ENCODE measurements around the gene SPINK14. TPM values are rescaled to one million over a fixed set of nuclear protein-coding genes. Genes with fewer than 3 reads are reported as not detected.

Gene SPINK14
- polyA plus RNA-seq, 1 experiment, result not detected

- no peak overlapping the region for H3K4me3 ChIP-seq (ENCODE audit: low read depth, low read length)
- no peak for DNase-seq (ENCODE audit: low read depth, low spot score)
- TF ChIP-seq, protein P1, sequence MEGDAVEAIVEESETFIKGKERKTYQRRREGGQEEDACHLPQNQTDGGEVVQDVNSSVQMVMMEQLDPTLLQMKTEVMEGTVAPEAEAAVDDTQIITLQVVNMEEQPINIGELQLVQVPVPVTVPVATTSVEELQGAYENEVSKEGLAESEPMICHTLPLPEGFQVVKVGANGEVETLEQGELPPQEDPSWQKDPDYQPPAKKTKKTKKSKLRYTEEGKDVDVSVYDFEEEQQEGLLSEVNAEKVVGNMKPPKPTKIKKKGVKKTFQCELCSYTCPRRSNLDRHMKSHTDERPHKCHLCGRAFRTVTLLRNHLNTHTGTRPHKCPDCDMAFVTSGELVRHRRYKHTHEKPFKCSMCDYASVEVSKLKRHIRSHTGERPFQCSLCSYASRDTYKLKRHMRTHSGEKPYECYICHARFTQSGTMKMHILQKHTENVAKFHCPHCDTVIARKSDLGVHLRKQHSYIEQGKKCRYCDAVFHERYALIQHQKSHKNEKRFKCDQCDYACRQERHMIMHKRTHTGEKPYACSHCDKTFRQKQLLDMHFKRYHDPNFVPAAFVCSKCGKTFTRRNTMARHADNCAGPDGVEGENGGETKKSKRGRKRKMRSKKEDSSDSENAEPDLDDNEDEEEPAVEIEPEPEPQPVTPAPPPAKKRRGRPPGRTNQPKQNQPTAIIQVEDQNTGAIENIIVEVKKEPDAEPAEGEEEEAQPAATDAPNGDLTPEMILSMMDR (IDR thresholded peaks at IDR 0.05; ENCODE audit: low read depth, low read length), result no peak
- CTCF ChIA-PET, result interaction anchor here (2.3 kb wide), 1 partner anchor 540 kb away, joined by 10 read pairs; no protein-coding TSS in a partner anchor
- H3K27me3 ChIP-seq (ENCODE audit: control insufficient read depth, insufficient read depth, low read length), result no peaks in the 10 kb centered on the region
- POLR2A ChIA-PET, result no interaction called here
- no peaks in the 10 kb centered on the region for H3K9me3 ChIP-seq (ENCODE audit: control insufficient read depth, insufficient read depth, low read length)
- no peak overlapping the region for H3K27ac ChIP-seq (ENCODE audit: low read depth, low read length)
Observed at GRCh38 chr5:148191010-148191409, 22.7 kb downstream of the SPINK14 start.

DNA sequence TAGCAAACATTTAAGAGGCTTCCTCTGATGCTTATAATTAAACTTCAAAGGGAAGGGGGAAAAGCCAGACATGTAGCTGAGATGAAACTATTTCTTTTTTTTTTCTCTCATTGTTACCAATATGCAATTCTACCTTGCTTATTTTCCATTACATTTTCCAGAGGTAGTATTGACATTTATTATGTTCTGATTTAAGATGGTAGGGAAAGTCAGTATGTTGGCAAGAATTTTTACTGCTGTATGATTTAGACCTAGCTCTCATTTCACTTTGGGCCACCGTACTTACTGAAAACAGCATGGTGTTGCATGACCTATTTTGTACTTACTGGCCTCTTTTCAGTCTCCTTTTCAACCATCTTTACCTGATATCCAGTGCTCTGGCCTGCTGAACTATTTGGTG is 24.9 kb downstream of the SPINK14 start:
- CTCF ChIA-PET, result no interaction called here
- TF ChIP-seq, protein P1 (IDR thresholded peaks at IDR 0.05; ENCODE audit: low read depth, low read length), result no peak
- Histone ChIP-seq H3K9me3 (ENCODE audit: control insufficient read depth, insufficient read depth, low read length) (no peaks in the 10 kb centered on the region), H3K27me3 (ENCODE audit: control insufficient read depth, insufficient read depth, low read length) (no peaks in the 10 kb centered on the region), H3K4me3 (ENCODE audit: low read depth, low read length) (no peak overlapping the region), H3K27ac (ENCODE audit: low read depth, low read length) (no peak overlapping the region)
- POLR2A ChIA-PET, result no interaction called here
- no peak for DNase-seq (ENCODE audit: low read depth, low spot score)

- Histone ChIP-seq H3K4me3 (ENCODE audit: low read depth, low read length) (no peak overlapping the region), H3K27ac (ENCODE audit: low read depth, low read length) (no peak overlapping the region), H3K9me3 (ENCODE audit: control insufficient read depth, insufficient read depth, low read length) (no peaks in the 10 kb centered on the region), H3K27me3 (ENCODE audit: control insufficient read depth, insufficient read depth, low read length) (no peaks in the 10 kb centered on the region)
- POLR2A ChIA-PET, result no interaction called here
- CTCF ChIA-PET, result no interaction called here
- TF ChIP-seq, protein P1 (IDR thresholded peaks at IDR 0.05; ENCODE audit: low read depth, low read length), result no peak
- DNase-seq (ENCODE audit: low read depth, low spot score), result no peak
Observed at GRCh38 chr5:148201151-148201550, 32.8 kb downstream of the SPINK14 start.

GRCh38 chr5:148202531-148203203 is 34.3 kb downstream of the SPINK14 start, which contains the start of gene SPINK6:
SPINK6 (plus strand) TSS chr5:148203042; CDS start chr5:148203097, 55 bp downstream.
- ChIA-PET CTCF (no interaction called here), POLR2A (no interaction called here)
- no peaks in the 10 kb centered on the region for H3K9me3 ChIP-seq (ENCODE audit: control insufficient read depth, insufficient read depth, low read length)
- no peak within 1 kb of the TSS for H3K27ac ChIP-seq (ENCODE audit: low read depth, low read length)
- H3K27me3 ChIP-seq (ENCODE audit: control insufficient read depth, insufficient read depth, low read length), result no peaks in the 10 kb centered on the region
- DNase-seq (ENCODE audit: low read depth, low spot score), result no peak
- no peak within 1 kb of the TSS for H3K4me3 ChIP-seq (ENCODE audit: low read depth, low read length)
- TF ChIP-seq, protein P1 (IDR thresholded peaks at IDR 0.05; ENCODE audit: low read depth, low read length), result no peak

DNA sequence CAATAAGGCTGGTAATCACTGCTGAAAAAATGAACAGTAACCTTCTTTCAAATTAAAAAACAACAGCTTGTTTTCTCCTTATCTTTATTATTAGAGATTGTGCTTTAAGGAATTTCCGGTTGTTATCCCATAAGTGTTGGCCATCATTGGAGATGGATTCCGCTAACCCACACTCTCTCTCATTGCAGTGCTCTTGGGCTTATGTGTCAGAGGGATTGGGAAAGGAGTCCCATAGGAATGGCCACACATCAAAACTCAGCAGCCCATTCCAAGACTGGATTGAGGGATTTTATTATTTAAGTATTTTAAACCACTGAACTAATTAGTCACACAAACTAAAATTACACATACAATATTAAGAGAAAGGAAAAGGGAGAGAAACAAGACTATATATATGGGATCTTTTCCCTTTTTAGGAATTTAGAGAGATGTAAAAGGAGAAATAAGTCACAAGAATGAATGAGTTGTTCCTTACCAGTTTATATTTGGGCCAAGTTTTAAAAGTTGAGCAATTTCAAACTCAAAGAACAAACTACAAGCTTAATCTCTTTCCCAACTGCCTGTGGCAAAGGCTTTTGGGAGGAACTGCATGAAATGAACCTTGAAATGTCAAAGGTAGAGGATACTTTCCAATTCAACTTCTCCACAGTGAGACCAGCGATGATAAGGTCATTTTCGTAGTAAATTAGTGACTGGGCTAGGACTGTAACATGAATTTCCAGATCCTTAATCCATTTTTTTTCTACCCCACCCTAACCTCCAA is 36.9 kb downstream of the SPINK14 start:
- DNase-seq (ENCODE audit: low read depth, low spot score), result no peak
- ChIA-PET POLR2A (no interaction called here), CTCF (no interaction called here)
- H3K4me3 ChIP-seq (ENCODE audit: low read depth, low read length), result no peak overlapping the region
- no peaks in the 10 kb centered on the region for H3K9me3 ChIP-seq (ENCODE audit: control insufficient read depth, insufficient read depth, low read length)
- no peak overlapping the region for H3K27ac ChIP-seq (ENCODE audit: low read depth, low read length)
- TF ChIP-seq, protein P1 (IDR thresholded peaks at IDR 0.05; ENCODE audit: low read depth, low read length), result no peak
- no peaks in the 10 kb centered on the region for H3K27me3 ChIP-seq (ENCODE audit: control insufficient read depth, insufficient read depth, low read length)
